ENCODE data around the gene PPP2R5C. TPM values are rescaled to one million over a fixed set of nuclear protein-coding genes. Genes with fewer than 3 reads are reported as not detected.

The PPP2R5C gene
- total and polyA plus RNA-seq, 2 donors from 2014 or later = 65.6 to 129 TPM

DNA sequence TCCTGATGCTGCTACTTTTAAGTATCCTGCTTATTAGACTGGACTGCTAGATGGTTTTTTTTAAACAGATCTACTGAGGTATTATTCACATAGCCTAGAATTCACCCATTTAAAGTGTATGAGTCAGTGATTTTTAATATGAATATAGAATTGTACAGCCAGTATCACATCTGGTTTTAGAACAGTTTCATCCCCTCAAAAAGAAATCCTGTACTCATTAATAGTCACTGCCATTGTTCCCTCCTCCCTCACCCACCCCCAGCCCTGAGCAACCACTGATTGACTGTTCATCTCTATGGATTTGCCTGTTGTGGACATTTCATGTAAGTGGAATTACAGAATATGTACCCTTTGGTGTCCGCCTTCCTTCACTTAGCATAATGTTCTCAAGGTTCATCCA is 98.4 kb downstream of the PPP2R5C start:
- no peak for FAIRE-seq
- no peak overlapping the region for H3K27ac ChIP-seq (ENCODE audit: low read depth in 2 of 2, low read length in 2 of 2)
- no peaks in the 10 kb centered on the region for H3K27me3 ChIP-seq (ENCODE audit: control insufficient read depth, insufficient read depth, low read length)
- no peak overlapping the region for H3K9ac ChIP-seq (ENCODE audit: low read length in 3 of 3)
- no peaks in the 10 kb centered on the region for H3K9me3 ChIP-seq (ENCODE audit: control insufficient read depth in 2 of 3, insufficient read depth in 1 of 3, low read length in 3 of 3)
- TF ChIP-seq, protein P1, sequence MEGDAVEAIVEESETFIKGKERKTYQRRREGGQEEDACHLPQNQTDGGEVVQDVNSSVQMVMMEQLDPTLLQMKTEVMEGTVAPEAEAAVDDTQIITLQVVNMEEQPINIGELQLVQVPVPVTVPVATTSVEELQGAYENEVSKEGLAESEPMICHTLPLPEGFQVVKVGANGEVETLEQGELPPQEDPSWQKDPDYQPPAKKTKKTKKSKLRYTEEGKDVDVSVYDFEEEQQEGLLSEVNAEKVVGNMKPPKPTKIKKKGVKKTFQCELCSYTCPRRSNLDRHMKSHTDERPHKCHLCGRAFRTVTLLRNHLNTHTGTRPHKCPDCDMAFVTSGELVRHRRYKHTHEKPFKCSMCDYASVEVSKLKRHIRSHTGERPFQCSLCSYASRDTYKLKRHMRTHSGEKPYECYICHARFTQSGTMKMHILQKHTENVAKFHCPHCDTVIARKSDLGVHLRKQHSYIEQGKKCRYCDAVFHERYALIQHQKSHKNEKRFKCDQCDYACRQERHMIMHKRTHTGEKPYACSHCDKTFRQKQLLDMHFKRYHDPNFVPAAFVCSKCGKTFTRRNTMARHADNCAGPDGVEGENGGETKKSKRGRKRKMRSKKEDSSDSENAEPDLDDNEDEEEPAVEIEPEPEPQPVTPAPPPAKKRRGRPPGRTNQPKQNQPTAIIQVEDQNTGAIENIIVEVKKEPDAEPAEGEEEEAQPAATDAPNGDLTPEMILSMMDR (IDR thresholded peaks at IDR 0.05; ENCODE audit: borderline replicate concordance, extremely low read depth, insufficient read depth) = no peak
- intact Hi-C loops (cut with DNase I) = no loop called here
- no peak for DNase-seq
- H3K4me1 ChIP-seq (ENCODE audit: control insufficient read depth in 2 of 3, insufficient read depth in 2 of 3, low read depth in 1 of 3, low read length in 3 of 3) = no peaks in the 10 kb centered on the region
- no peak overlapping the region for H3K4me3 ChIP-seq (ENCODE audit: low read length in 3 of 3)
- peaks cover 0 to 9% (median 5%) of the 10 kb centered on the region in 3 donors for H3K36me3 ChIP-seq (ENCODE audit: control insufficient read depth in 2 of 3, insufficient read depth in 3 of 3, low read length in 3 of 3)

DNA sequence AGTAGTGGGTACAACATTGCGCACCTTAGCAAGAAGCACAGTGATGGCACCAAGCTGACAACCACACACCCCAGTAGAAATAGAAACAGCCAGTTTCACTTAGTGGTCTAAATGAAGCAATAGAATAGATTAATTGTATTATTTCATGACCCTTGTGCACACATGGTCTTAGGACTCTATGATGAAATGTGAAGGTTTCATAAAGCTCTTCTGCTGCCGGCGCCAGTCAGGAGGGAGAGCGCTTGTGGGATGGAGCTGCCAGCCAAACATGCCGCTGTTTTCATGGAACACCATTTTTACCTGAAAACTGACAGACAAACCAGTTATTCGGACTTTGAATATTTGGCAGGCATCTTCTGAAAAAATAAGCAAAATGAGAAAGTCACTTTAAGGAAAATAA is 100.0 kb downstream of the PPP2R5C start:
- FAIRE-seq = no peak
- intact Hi-C loops (cut with DNase I) = no loop called here
- no peak for DNase-seq
- H3K27me3 ChIP-seq (ENCODE audit: control insufficient read depth, insufficient read depth, low read length) = no peaks in the 10 kb centered on the region
- H3K9ac ChIP-seq (ENCODE audit: low read length in 3 of 3) = no peak overlapping the region
- peaks cover 0 to 9% (median 5%) of the 10 kb centered on the region in 3 donors for H3K36me3 ChIP-seq (ENCODE audit: control insufficient read depth in 2 of 3, insufficient read depth in 3 of 3, low read length in 3 of 3)
- TF ChIP-seq, protein P1 (IDR thresholded peaks at IDR 0.05; ENCODE audit: borderline replicate concordance, extremely low read depth, insufficient read depth) = no peak
- H3K27ac ChIP-seq (ENCODE audit: low read depth in 2 of 2, low read length in 2 of 2) = no peak overlapping the region
- no peaks in the 10 kb centered on the region for H3K4me1 ChIP-seq (ENCODE audit: control insufficient read depth in 2 of 3, insufficient read depth in 2 of 3, low read depth in 1 of 3, low read length in 3 of 3)
- H3K4me3 ChIP-seq (ENCODE audit: low read length in 3 of 3) = no peak overlapping the region
- no peaks in the 10 kb centered on the region for H3K9me3 ChIP-seq (ENCODE audit: control insufficient read depth in 2 of 3, insufficient read depth in 1 of 3, low read length in 3 of 3)

DNA sequence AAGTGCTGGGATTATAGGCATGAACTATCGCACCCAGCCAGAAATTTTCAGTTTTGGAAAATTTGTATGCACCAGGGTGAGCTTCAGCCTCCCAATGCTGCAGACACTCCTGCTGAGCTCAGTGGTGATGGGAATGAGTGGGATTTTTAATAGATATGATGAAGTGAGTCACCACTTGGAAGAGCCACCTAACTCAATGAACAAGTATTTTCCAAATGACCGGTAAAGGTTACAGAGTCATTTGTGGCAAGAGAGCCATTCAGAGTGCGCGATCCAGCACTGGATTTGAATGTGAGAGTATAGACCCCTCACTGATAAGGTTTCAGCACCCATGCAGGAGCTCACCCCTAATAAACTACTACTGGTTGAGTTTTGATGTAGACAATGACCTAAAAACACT is 100.7 kb downstream of the PPP2R5C start:
- DNase-seq (no peak), FAIRE-seq (no peak)
- intact Hi-C loops (cut with DNase I) = no loop called here
- Histone ChIP-seq H3K9me3 (ENCODE audit: control insufficient read depth in 2 of 3, insufficient read depth in 1 of 3, low read length in 3 of 3) (no peaks in the 10 kb centered on the region), H3K27ac (ENCODE audit: low read depth in 2 of 2, low read length in 2 of 2) (no peak overlapping the region), H3K36me3 (ENCODE audit: control insufficient read depth in 2 of 3, insufficient read depth in 3 of 3, low read length in 3 of 3) (peaks cover 0 to 9% (median 4%) of the 10 kb centered on the region in 3 donors), H3K27me3 (ENCODE audit: control insufficient read depth, insufficient read depth, low read length) (no peaks in the 10 kb centered on the region), H3K4me3 (ENCODE audit: low read length in 3 of 3) (no peak overlapping the region), H3K4me1 (ENCODE audit: control insufficient read depth in 2 of 3, insufficient read depth in 2 of 3, low read depth in 1 of 3, low read length in 3 of 3) (no peaks in the 10 kb centered on the region), H3K9ac (ENCODE audit: low read length in 3 of 3) (no peak overlapping the region)
- TF ChIP-seq, protein P1 (IDR thresholded peaks at IDR 0.05; ENCODE audit: borderline replicate concordance, extremely low read depth, insufficient read depth) = no peak

DNA sequence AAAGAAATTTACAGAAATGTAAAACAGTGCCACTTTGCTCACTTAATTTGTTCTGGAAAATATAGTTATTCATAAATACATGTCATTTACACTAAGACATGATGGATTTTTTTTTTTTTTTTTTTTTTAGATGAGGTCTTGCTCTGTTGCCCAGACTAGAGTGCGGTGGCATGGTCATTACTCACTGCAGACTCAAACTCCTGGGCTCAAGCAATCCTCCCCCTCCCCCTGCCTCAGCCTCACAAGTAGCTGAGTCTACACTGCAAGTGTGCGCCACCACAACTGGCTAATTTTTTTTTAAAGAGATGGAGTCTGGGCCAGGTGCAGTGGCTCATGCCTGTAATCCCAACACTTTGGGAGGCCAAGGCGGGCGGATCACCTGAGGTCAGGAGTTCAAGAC is 101.2 kb downstream of the PPP2R5C start:
- intact Hi-C loops (cut with DNase I) = no loop called here
- Histone ChIP-seq H3K9ac (ENCODE audit: low read length in 3 of 3) (no peak overlapping the region), H3K4me1 (ENCODE audit: control insufficient read depth in 2 of 3, insufficient read depth in 2 of 3, low read depth in 1 of 3, low read length in 3 of 3) (no peaks in the 10 kb centered on the region), H3K27ac (ENCODE audit: low read depth in 2 of 2, low read length in 2 of 2) (no peak overlapping the region), H3K27me3 (ENCODE audit: control insufficient read depth, insufficient read depth, low read length) (no peaks in the 10 kb centered on the region), H3K9me3 (ENCODE audit: control insufficient read depth in 2 of 3, insufficient read depth in 1 of 3, low read length in 3 of 3) (no peaks in the 10 kb centered on the region), H3K4me3 (ENCODE audit: low read length in 3 of 3) (no peak overlapping the region), H3K36me3 (ENCODE audit: control insufficient read depth in 2 of 3, insufficient read depth in 3 of 3, low read length in 3 of 3) (peaks cover 0 to 9% (median 0%) of the 10 kb centered on the region in 3 donors)
- no peak for DNase-seq
- TF ChIP-seq, protein P1 (IDR thresholded peaks at IDR 0.05; ENCODE audit: borderline replicate concordance, extremely low read depth, insufficient read depth) = no peak
- no peak for FAIRE-seq

Data from kidney (tissue), 14 donors.